ENCODE measurements around the gene ARID3C.

Gene ARID3C

DNA sequence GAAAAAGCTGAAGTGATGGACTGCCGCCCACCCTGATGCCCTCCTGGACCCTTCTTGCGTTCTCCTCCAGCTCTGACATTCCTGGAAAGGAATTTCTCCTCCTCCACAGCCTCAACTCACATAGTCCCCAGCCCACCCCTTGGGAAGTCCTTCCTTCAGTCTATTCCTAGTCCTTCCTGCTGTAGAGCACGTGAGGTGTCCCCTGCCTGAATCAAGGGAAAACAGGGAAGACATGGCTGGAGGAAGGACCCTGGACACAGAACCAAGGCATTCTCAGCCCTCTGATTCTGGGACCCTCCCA is 3.7 kb downstream of the ARID3C start:
- H3K4me3 ChIP-seq (ENCODE audit: low read depth, low read length) = no peak overlapping the region
- TF ChIP-seq CTCF (IDR thresholded peaks at IDR 0.05; ENCODE audit: low read depth, low read length) = no peak

DNA sequence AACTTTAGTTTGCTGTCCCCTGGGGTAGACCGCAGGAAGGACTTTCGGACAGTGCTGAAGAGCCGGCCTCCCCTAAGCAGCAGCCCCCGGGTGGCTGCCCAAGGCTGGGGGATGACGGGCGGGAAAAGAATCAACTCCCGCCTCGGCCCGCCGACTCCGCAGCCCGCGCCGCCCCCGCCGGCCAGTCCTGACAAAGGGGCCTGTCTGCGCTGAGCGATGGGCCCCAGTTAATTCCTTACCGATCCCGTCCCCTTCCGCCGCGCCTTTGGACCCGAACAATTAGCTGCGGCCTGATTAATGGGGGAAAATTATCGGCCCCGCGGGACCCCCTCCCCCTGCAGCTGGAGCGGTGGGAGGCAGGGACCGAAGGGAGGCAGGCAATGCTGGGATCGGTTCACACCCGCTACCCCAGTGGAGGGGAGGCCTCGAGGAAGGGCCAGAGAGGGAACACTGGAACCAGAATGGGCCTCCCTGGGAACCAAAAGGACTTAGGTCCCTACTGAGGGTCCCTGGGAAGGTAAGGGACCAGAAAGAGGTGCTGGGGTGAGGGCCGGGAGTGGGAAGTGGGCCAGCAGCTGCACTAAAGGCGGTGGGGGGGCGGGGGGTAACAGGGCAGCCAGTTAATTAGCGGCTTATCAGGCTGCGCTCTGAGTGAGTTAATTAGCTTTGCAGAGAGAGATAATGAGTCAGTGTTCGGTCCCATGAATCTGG is 4.2 kb downstream of the ARID3C start:
- TF ChIP-seq CTCF (IDR thresholded peaks at IDR 0.05; ENCODE audit: low read depth, low read length) = no peak
- H3K4me3 ChIP-seq (ENCODE audit: low read depth, low read length) = no peak overlapping the region

DNA sequence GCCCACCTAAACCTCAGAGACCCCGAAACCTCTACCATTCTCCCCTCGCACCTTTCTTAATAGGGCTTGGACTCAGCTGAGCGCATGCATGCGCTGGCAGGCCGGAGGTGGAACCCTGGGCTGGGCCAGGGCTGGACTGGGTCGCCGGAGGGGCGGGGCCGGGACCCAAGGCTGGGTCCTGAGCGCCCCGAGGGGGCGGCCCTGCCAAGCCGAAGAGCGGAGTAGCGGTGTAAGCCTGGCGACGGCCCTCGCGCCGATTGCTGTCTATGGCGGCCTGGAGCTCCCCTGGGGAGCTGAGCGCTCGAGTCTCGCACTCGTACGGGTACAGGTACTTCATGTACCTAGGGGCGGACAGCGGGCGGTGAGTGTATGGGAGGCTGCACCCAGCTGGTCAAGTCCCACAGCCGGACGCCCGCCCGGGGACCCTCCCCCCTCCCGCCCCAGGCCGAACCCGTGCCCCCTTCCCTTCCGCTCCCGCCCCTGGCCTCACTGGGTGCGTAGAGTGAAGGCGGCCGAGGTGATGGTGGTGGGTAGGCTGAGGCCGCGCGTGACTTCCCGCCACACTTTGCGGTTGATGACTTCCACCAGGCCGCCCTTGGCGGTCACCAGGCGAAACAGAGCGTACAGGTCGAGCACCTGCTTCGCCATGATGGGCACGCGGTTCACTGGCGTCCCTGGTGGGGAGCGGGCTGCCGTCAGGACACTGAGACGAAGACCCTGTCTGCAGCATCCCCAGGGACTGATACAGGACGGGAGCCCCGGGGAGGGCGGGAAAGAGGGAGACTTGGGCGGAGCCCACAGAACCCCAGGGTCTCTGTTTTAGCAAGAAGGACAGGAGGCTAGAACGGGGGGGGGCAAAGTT is 5.3 kb downstream of the ARID3C start:
- no peak overlapping the region for H3K4me3 ChIP-seq (ENCODE audit: low read depth, low read length)
- no peak for TF ChIP-seq CTCF (IDR thresholded peaks at IDR 0.05; ENCODE audit: low read depth, low read length)

DNA sequence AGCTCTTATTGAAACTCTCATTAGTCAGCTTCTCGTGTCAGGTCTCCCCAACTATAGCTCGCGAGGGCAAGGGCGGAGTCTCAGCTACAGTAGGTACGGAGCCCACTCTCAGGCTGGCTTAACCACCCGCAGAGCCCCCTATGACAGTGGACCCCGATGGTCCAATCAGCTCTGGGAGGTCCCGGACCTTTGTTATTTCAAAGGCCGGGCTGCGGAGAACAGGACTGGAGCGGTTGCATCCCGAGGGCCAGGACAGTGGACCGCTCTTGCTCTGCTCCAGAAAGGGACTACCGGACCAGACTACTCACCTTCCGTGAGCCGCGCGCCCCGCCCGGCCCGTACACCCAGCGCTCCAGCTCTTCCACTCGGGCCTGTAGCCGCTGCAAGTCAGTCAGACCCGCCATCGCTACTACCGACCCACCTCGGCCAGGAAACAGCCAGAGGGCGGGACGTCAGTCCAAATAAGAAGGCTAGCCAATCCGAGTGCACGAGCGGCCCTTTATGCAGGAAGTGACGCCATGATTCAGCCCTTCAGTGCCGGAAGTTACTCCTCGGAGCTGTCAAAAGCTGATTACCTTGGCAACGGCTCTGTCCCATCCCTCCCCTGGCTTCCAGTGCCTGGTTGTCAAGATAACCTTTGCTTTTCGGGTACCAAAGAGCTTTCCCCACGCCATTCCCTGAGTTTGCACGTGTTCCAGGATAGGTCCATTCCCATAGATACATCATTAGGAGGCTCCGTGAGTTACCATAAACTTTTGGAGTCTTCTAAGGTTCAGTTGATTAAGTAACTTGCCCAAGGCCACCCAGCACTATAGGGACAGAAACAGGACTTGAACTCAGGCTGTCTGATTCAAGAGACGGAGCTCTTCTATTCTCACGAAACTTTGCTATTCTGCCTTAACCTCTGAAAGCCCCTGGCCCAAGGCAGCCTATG is 8.5 kb downstream of the ARID3C start, which contains the start of gene DCTN3:
DCTN3 (minus strand) TSS at position 435 of the 934 bp plus-strand sequence; CDS start at position 404, 31 bp downstream.
- peak within 1 kb of the TSS; percentile 99 for H3K4me3 ChIP-seq (ENCODE audit: low read depth, low read length)
- TF ChIP-seq CTCF (IDR thresholded peaks at IDR 0.05; ENCODE audit: low read depth, low read length) = no peak

GRCh38 chr9:34615132-34615531 is 13.7 kb downstream of the ARID3C start:
- no peak overlapping the region for H3K4me3 ChIP-seq (ENCODE audit: low read depth, low read length)
- TF ChIP-seq CTCF (IDR thresholded peaks at IDR 0.05; ENCODE audit: low read depth, low read length) = no peak

DNA sequence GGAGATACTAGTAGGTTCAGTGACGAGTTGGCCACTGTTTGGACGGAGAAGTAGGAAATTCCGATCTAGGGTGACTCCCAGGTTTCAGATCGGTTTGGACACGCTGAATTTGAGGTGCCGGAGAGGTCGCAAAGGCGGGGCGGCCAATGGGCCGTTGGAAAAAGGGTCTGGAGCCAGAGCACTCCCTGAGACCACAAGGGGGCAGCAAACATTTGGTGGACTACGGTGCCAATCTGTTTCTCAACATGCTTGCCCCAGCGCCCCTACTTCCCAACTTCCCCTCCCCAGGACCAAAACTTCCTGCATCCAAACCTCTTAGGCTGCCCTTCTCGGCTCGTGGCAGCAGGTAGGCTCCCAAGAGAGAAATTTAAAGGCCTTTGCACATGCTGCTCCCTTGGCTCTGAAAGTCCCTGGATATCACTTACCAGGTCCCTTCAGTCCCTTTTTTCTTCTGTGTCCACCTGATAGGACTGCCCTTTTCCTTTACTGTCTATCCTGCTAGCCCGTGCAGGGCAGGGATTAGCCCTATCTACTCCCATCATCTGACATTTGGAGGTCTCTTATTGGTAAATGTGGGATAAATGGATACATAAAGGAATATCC is 16.0 kb downstream of the ARID3C start:
- peak overlapping the region; percentile 76 for H3K4me3 ChIP-seq (ENCODE audit: low read depth, low read length)
- peak; percentile 76 for TF ChIP-seq CTCF (IDR thresholded peaks at IDR 0.05; ENCODE audit: low read depth, low read length)
